ENCODE measurements around the gene PCDH9.
"Not testable (repeated sequence)": the region's sequence is repeated elsewhere in the genome, so short reads cannot be mapped to it uniquely, and the experiment has no call there.

The PCDH9 gene

GRCh38 chr13:67122251-67122650 lies 107.9 kb downstream of the PCDH9 start:
- DNase-seq, result no peak

- DNase-seq, result no peak
Observed at GRCh38 chr13:67120872-67121531, 109.1 kb downstream of the PCDH9 start.

- DNase-seq, result no peak
Observed at GRCh38 chr13:67119481-67119894, 110.6 kb downstream of the PCDH9 start.

GRCh38 chr13:67118277-67118676 lies 111.9 kb downstream of the PCDH9 start:
- DNase-seq, result no peak

- DNase-seq, result no peak
Observed at GRCh38 chr13:67117010-67117550, 113.1 kb downstream of the PCDH9 start.

GRCh38 chr13:67107979-67108378 lies 122.2 kb downstream of the PCDH9 start:
- no peak for DNase-seq

- no peak for DNase-seq
Observed at GRCh38 chr13:67106502-67107057, 123.6 kb downstream of the PCDH9 start.

GRCh38 chr13:67101730-67102467 lies 128.2 kb downstream of the PCDH9 start:
- no peak for DNase-seq

- DNase-seq, result no peak
Observed at GRCh38 chr13:67100730-67101129, 129.4 kb downstream of the PCDH9 start.

- no peak for DNase-seq
Observed at GRCh38 chr13:67099494-67099893, 130.6 kb downstream of the PCDH9 start.

GRCh38 chr13:67097892-67098452 lies 132.2 kb downstream of the PCDH9 start:
- no peak for DNase-seq

- not testable (repeated sequence) for DNase-seq
Observed at GRCh38 chr13:67096893-67097292, 133.2 kb downstream of the PCDH9 start.

GRCh38 chr13:67096418-67096817 lies 133.7 kb downstream of the PCDH9 start:
- DNase-seq, result no peak

GRCh38 chr13:67095621-67096020 lies 134.5 kb downstream of the PCDH9 start:
- no peak for DNase-seq

GRCh38 chr13:67094952-67095351 lies 135.2 kb downstream of the PCDH9 start:
- DNase-seq, result no peak

- no peak for DNase-seq
Observed at GRCh38 chr13:67094078-67094477, 136.1 kb downstream of the PCDH9 start.

- DNase-seq, result no peak
Observed at GRCh38 chr13:67091603-67092002, 138.5 kb downstream of the PCDH9 start.

- no peak for DNase-seq
Observed at GRCh38 chr13:67090856-67091255, 139.3 kb downstream of the PCDH9 start.

- DNase-seq, result no peak
Observed at GRCh38 chr13:67087527-67087926, 142.6 kb downstream of the PCDH9 start.

GRCh38 chr13:67086260-67086659 lies 143.9 kb downstream of the PCDH9 start:
- no peak for DNase-seq

- no peak for DNase-seq
Observed at GRCh38 chr13:67084066-67084465, 146.1 kb downstream of the PCDH9 start.

- DNase-seq, result no peak
Observed at GRCh38 chr13:67083519-67083918, 146.6 kb downstream of the PCDH9 start.

GRCh38 chr13:67080351-67080750 lies 149.8 kb downstream of the PCDH9 start:
- DNase-seq, result no peak

GRCh38 chr13:67078062-67078461 lies 152.1 kb downstream of the PCDH9 start:
- no peak for DNase-seq

Measured in CD4-positive, alpha-beta T cell treated with Interleukin-6 for 4 hours (primary cell).